A673 (cell line): ENCODE data around the gene RNF115. TPM values are rescaled to one million over a fixed set of nuclear protein-coding genes. Genes with fewer than 3 reads are reported as not detected.

Experiments
- BruUV-seq: library from RNA; stranded (reverse); fragments of 400-500 nt; replicated peaks from 2 replicates; lab custom pipeline; 2021; lab: Mats Ljungman, UMichigan
- CTCF ChIA-PET: fragments of 300-600 bp; sonication (Branson Sonifier 250); formaldehyde crosslinking; loops from one replicate; lab custom pipeline; 2022; ENCODE audit warnings: antibody characterized with exemption; lab: Charles Lee
- POLR2A ChIA-PET: fragments of 300-600 bp; sonication (Branson Sonifier 250); formaldehyde crosslinking; loops from one replicate; lab custom pipeline; 2022; ENCODE audit warnings: antibody characterized with exemption; ENCODE audit not compliant: low non-redundant PET; lab: Charles Lee
- DNase-seq: peaks from one replicate; pipeline ENCODE4 v3.0.0-alpha.2; 2015; ENCODE audit warnings: low spot score
- H3K27ac ChIP-seq: fragments of 200-600 bp; sonication (generic); 2 replicates; pipeline ENCODE4 v1.5.1; 2016; ENCODE audit warnings: mixed run types, low read depth, mild to moderate bottlenecking, mixed read lengths, antibody characterized with exemption, low read length; ENCODE audit not compliant: poor library complexity, severe bottlenecking
- H3K27me3 ChIP-seq: fragments of 200-600 bp; sonication (generic); replicated peaks from 2 replicates; pipeline ENCODE4 v1.6.1; 2017; ENCODE audit warnings: mixed run types, low read depth, mild to moderate bottlenecking, mixed read lengths, antibody characterized with exemption, low read length; ENCODE audit not compliant: insufficient read depth, poor library complexity
- H3K36me3 ChIP-seq: fragments of 200-600 bp; sonication (generic); 2 replicates; pipeline ENCODE4 v1.6.1; 2016; ENCODE audit warnings: mixed run types, mild to moderate bottlenecking, mixed read lengths, antibody characterized with exemption, low read length; ENCODE audit not compliant: insufficient read depth, poor library complexity, severe bottlenecking
- H3K4me1 ChIP-seq: fragments of 200-600 bp; sonication (generic); 2 replicates; pipeline ENCODE4 v1.6.1; 2017; ENCODE audit warnings: mixed run types, mild to moderate bottlenecking, mixed read lengths, antibody characterized with exemption, low read length; ENCODE audit not compliant: insufficient read depth, poor library complexity, severe bottlenecking
- H3K4me3 ChIP-seq: fragments of 200-600 bp; sonication (generic); 2 replicates; pipeline ENCODE4 v1.5.1; 2016; ENCODE audit warnings: low read depth, mixed run types, mild to moderate bottlenecking, mixed read lengths, low read length; ENCODE audit not compliant: poor library complexity, severe bottlenecking
- H3K9me3 ChIP-seq: fragments of 200-600 bp; sonication (generic); 2 replicates; pipeline ENCODE4 v1.6.1; 2016; ENCODE audit warnings: mixed run types, low read depth, mild to moderate bottlenecking, mixed read lengths, antibody characterized with exemption, low read length; ENCODE audit not compliant: poor library complexity, severe bottlenecking
- EZH2 ChIP-seq: fragments of 200-600 bp; sonication (generic); IDR thresholded peaks from 2 replicates; pipeline ENCODE4 v1.6.1; 2017; ENCODE audit warnings: borderline replicate concordance, low read depth, mild to moderate bottlenecking, mixed read lengths, antibody characterized with exemption, low read length; ENCODE audit not compliant: poor library complexity, severe bottlenecking
- intact Hi-C: fragments of 100-400 bp; cut with micrococcal nuclease; formaldehyde crosslinking; loops from one replicate; pipeline ENCODE4 v1.10.0; 2022; ENCODE audit not compliant: unreplicated experiment
- total RNA-seq: library from RNA; stranded (reverse); gene quantifications from 2 replicates; pipeline ENCODE4 v1.2.3, GENCODE V29; 2021
- TF ChIP-seq, protein P1 (sequence below): fragments of 300-800, 200-600 bp; sonication (generic); conservative IDR thresholded peaks from 2 replicates; pipeline ENCODE4 v1.5.1; 2017; ENCODE audit warnings: low read depth, mild to moderate bottlenecking, antibody characterized with exemption, low read length, moderate library complexity, mixed read lengths

Gene RNF115
- total RNA-seq, 1 experiment from 2014 or later: 18.0 TPM

DNA sequence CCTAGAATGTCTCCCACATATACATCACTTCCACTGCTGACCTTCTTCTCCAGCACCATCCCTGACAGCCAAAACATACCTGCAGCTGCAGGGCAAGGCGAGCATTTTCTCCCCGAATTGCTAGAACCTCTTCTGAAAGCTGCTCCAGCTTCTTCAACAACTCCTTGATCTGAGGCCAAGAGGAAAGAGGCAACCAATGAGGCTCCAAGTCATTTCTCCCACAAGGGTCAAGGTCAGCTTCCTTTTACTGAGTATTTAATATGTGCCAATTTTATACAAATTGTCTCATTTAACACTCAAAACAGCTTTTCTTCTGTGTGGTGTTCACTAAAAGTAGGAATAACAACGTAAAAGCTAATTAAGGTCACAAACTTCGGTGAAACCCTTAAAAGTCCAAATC is 44.3 kb upstream of the RNF115 start:
- no TSS peak for BruUV-seq

GRCh38 chr1:145863282-145864018 is 39.6 kb upstream of the RNF115 start:
- H3K4me3 ChIP-seq: no peak overlapping the region
- intact Hi-C loops: no loop called here
- CTCF ChIA-PET: no interaction called here
- H3K36me3 ChIP-seq: no peaks in the 10 kb centered on the region
- H3K9me3 ChIP-seq: no peaks in the 10 kb centered on the region
- TF ChIP-seq, protein P1, sequence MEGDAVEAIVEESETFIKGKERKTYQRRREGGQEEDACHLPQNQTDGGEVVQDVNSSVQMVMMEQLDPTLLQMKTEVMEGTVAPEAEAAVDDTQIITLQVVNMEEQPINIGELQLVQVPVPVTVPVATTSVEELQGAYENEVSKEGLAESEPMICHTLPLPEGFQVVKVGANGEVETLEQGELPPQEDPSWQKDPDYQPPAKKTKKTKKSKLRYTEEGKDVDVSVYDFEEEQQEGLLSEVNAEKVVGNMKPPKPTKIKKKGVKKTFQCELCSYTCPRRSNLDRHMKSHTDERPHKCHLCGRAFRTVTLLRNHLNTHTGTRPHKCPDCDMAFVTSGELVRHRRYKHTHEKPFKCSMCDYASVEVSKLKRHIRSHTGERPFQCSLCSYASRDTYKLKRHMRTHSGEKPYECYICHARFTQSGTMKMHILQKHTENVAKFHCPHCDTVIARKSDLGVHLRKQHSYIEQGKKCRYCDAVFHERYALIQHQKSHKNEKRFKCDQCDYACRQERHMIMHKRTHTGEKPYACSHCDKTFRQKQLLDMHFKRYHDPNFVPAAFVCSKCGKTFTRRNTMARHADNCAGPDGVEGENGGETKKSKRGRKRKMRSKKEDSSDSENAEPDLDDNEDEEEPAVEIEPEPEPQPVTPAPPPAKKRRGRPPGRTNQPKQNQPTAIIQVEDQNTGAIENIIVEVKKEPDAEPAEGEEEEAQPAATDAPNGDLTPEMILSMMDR: no peak
- no peak for TF ChIP-seq EZH2
- H3K27ac ChIP-seq: no peak overlapping the region
- peaks cover 4% of the 10 kb centered on the region for H3K4me1 ChIP-seq
- H3K27me3 ChIP-seq: no peaks in the 10 kb centered on the region
- no peak for DNase-seq
- no TSS peak for BruUV-seq
- POLR2A ChIA-PET: interaction anchor here (0.6 kb wide), 1 partner anchor 67 kb away, joined by 4 read pairs; no protein-coding TSS in a partner anchor

More for the DNA sequence above, 44.3 kb upstream of the RNF115 start:
- Histone ChIP-seq H3K9me3 (no peaks in the 10 kb centered on the region), H3K36me3 (no peaks in the 10 kb centered on the region), H3K27me3 (no peaks in the 10 kb centered on the region), H3K27ac (no peak overlapping the region), H3K4me3 (no peak overlapping the region), H3K4me1 (no peaks in the 10 kb centered on the region)
- DNase-seq: no peak
- TF ChIP-seq, protein P1: no peak
- TF ChIP-seq EZH2: no peak
- ChIA-PET CTCF (no interaction called here), POLR2A (no interaction called here)
- intact Hi-C loops: no loop called here

- no peak for TF ChIP-seq EZH2
- TF ChIP-seq, protein P1: no peak
- ChIA-PET POLR2A (interaction anchor here (0.6 kb wide), 1 partner anchor 120 kb away, joined by 3 read pairs; no protein-coding TSS in a partner anchor), CTCF (interaction anchor here (1.9 to 2.7 kb wide), 2 partner anchors 14 to 32 kb away, joined by 14 to 25 read pairs; partner anchors contain the start of gene NUDT17)
- Histone ChIP-seq H3K4me3 (peak overlapping the region; percentile 91), H3K9me3 (no peaks in the 10 kb centered on the region), H3K27me3 (no peaks in the 10 kb centered on the region), H3K36me3 (peaks cover 15% of the 10 kb centered on the region), H3K4me1 (peaks cover 9% of the 10 kb centered on the region), H3K27ac (peak overlapping the region; percentile 78)
- peak; percentile 92 for DNase-seq
- intact Hi-C loops: loop anchor here (2.0 to 10.0 kb wide), 5 partner anchors 55 to 138 kb away; partner anchors contain the start of genes LIX1L, PEX11B, RBM8A and TXNIP
- no TSS peak for BruUV-seq
Measured at GRCh38 chr1:145859491-145860023, 35.7 kb upstream of the RNF115 start.
